SU-DHL-6 (cell line): Measurements from ENCODE around the gene ZNF442.
"Not testable (repeated sequence)": the region's sequence is repeated elsewhere in the genome, so short reads cannot be mapped to it uniquely, and the experiment has no call there.

Source experiments
- H2AFZ ChIP-seq: fragments of 200-600 bp; sonication (generic); 2 replicates; pipeline ENCODE4 v1.6.1; 2014; ENCODE audit warnings: low read depth, mild to moderate bottlenecking, moderate library complexity, mixed read lengths, antibody characterized with exemption, low read length; ENCODE audit not compliant: severe bottlenecking
- H3F3A ChIP-seq: fragments of 200-600 bp; shearing (Covaris generic); 2 replicates; pipeline ENCODE4 v1.6.0; 2016; ENCODE audit warnings: antibody characterized with exemption, mild to moderate bottlenecking; ENCODE audit not compliant: insufficient read depth
- H3K27ac ChIP-seq: fragments of 200-600 bp; sonication (generic); 2 replicates; pipeline ENCODE4 v1.5.1; 2016; ENCODE audit warnings: low read depth, mild to moderate bottlenecking, low read length, moderate library complexity, mixed read lengths
- H3K27me3 ChIP-seq: fragments of 200-600 bp; sonication (generic), shearing (Covaris generic); 2 replicates; pipeline ENCODE4 v1.6.0; 2014; ENCODE audit warnings: mild to moderate bottlenecking, low read length
- H3K36me3 ChIP-seq: fragments of 200-600 bp; sonication (generic); 2 replicates; pipeline ENCODE4 v1.6.1; 2014; ENCODE audit warnings: mild to moderate bottlenecking, low read length, mixed read lengths
- H3K4me2 ChIP-seq: fragments of 300-600, 200-600 bp; shearing (Covaris generic), sonication (generic); 2 replicates; pipeline ENCODE4 v1.6.0; 2014; ENCODE audit warnings: low read length, low read depth, mild to moderate bottlenecking; ENCODE audit not compliant: poor library complexity, severe bottlenecking
- H3K4me3 ChIP-seq: fragments of 200-600 bp; sonication (generic); 2 replicates; pipeline ENCODE4 v1.5.1; 2014; ENCODE audit warnings: antibody characterized with exemption, low read length, mild to moderate bottlenecking, mixed read lengths; ENCODE audit not compliant: insufficient read depth, poor library complexity, severe bottlenecking
- H3K79me2 ChIP-seq: fragments of 200-600 bp; sonication (generic); 2 replicates; pipeline ENCODE4 v1.6.1; 2014; ENCODE audit warnings: mild to moderate bottlenecking, low read length, moderate library complexity; ENCODE audit not compliant: insufficient read depth
- H3K9ac ChIP-seq: fragments of 200-600 bp; sonication (generic); 2 replicates; pipeline ENCODE4 v1.7.0; 2014; ENCODE audit warnings: mild to moderate bottlenecking, low read length
- H3K9me2 ChIP-seq: fragments of 200-600 bp; sonication (generic); replicated peaks from 2 replicates; pipeline ENCODE4 v1.6.1; 2014; ENCODE audit warnings: low read length; ENCODE audit not compliant: insufficient read depth
- H3K9me3 ChIP-seq: fragments of 200-600 bp; sonication (generic); 2 replicates; pipeline ENCODE4 v1.6.1; 2014; ENCODE audit warnings: low read length, mixed read lengths; ENCODE audit not compliant: insufficient read depth
- H4K20me1 ChIP-seq: fragments of 200-600 bp; sonication (generic); 2 replicates; pipeline ENCODE4 v1.6.1; 2014; ENCODE audit warnings: low read depth, mild to moderate bottlenecking, antibody characterized with exemption, low read length, moderate library complexity, mixed read lengths
- CTCF ChIP-seq: fragments of 200-600 bp; sonication (generic); IDR thresholded peaks from one replicate; pipeline ENCODE4 v1.5.1; 2017; ENCODE audit warnings: antibody characterized with exemption, mild to moderate bottlenecking, low read length, moderate library complexity; ENCODE audit not compliant: insufficient read depth, poor library complexity, severe bottlenecking
- EZH2phosphoT487 ChIP-seq: fragments of 200-600 bp; sonication (generic), shearing (Covaris generic); conservative IDR thresholded peaks from 2 replicates; pipeline ENCODE4 v1.6.1; 2018; ENCODE audit warnings: mild to moderate bottlenecking, antibody characterized with exemption, low read length, moderate library complexity, mixed read lengths

Gene ZNF442

GRCh38 chr19:12365236-12366162, at the start of gene ZNF442:
Gene ZNF442, minus strand, starts transcription at chr19:12365683. Its CDS starts 2,052 bp downstream, at chr19:12363631.
- H3K9me2 ChIP-seq, result no peaks in the 10 kb centered on the region
- no peaks in the 10 kb centered on the region for H3K36me3 ChIP-seq
- no peaks in the 10 kb centered on the region for H3K27me3 ChIP-seq
- no peaks in the 10 kb centered on the region; the same call in 1 of the 2 replicates for H3K9me3 ChIP-seq
- H3K4me3 ChIP-seq, result peak within 1 kb of the TSS; percentile 84
- peak within 1 kb of the TSS; percentile 72 for H3K4me2 ChIP-seq
- no peaks in the 10 kb centered on the region for H4K20me1 ChIP-seq
- H3K9ac ChIP-seq, result peak within 1 kb of the TSS; percentile 78
- H3F3A ChIP-seq, result peaks cover 4% of the 10 kb centered on the region; the same call in 1 of the 2 replicates
- TF ChIP-seq CTCF (no peak), EZH2phosphoT487 (no peak)
- peak within 1 kb of the TSS; percentile 87 for H2AFZ ChIP-seq
- peak within 1 kb of the TSS; percentile 16 for H3K27ac ChIP-seq
- no peaks in the 10 kb centered on the region; the same call in 1 of the 2 replicates for H3K79me2 ChIP-seq

GRCh38 chr19:12411893-12412292, 46.4 kb upstream of the ZNF442 start:
- no peaks in the 10 kb centered on the region for H3K9me2 ChIP-seq
- no peaks in the 10 kb centered on the region for H3K36me3 ChIP-seq
- H3K4me2 ChIP-seq, result no peak overlapping the region
- no peaks in the 10 kb centered on the region for H4K20me1 ChIP-seq
- H3K9me3 ChIP-seq, result no peaks in the 10 kb centered on the region
- no peak overlapping the region for H3K27ac ChIP-seq
- no peak overlapping the region for H3K9ac ChIP-seq
- no peaks in the 10 kb centered on the region for H3K27me3 ChIP-seq
- H3K4me3 ChIP-seq, result no peak overlapping the region
- H3F3A ChIP-seq, result no peaks in the 10 kb centered on the region
- TF ChIP-seq EZH2phosphoT487 (no peak), CTCF (no peak)
- no peak overlapping the region for H2AFZ ChIP-seq
- no peaks in the 10 kb centered on the region for H3K79me2 ChIP-seq

- Histone ChIP-seq H3K36me3 (no peaks in the 10 kb centered on the region), H3K9ac (peak within 1 kb of the TSS; percentile 82), H2AFZ (peak within 1 kb of the TSS; percentile 88), H3K27me3 (no peaks in the 10 kb centered on the region), H3K9me2 (no peaks in the 10 kb centered on the region), H3K9me3 (no peaks in the 10 kb centered on the region), H4K20me1 (no peaks in the 10 kb centered on the region), H3K4me3 (peak within 1 kb of the TSS; percentile 97), H3K27ac (peak within 1 kb of the TSS; percentile 44), H3K79me2 (peaks cover 30% of the 10 kb centered on the region), H3K4me2 (peak within 1 kb of the TSS; percentile 78), H3F3A (no peaks in the 10 kb centered on the region)
- TF ChIP-seq CTCF (peak; percentile 14), EZH2phosphoT487 (no peak)
These were observed 35.4 kb upstream of the ZNF442 start, which contains the start of gene ZNF799 for GRCh38 chr19:12400633-12401502. Gene ZNF799, minus strand, starts transcription at chr19:12401271. Its CDS starts 201 bp downstream, at chr19:12401070.

GRCh38 chr19:12399901-12400632, 34.6 kb upstream of the ZNF442 start:
- H4K20me1 ChIP-seq, H3K27me3 ChIP-seq, H3F3A ChIP-seq, H3K9me2 ChIP-seq, H3K9me3 ChIP-seq, H3K36me3 ChIP-seq: not testable (repeated sequence)
- H2AFZ ChIP-seq, result peak overlapping the region; percentile 88
- H3K9ac ChIP-seq, result peak overlapping the region; percentile 82
- peak overlapping the region; percentile 44; the same call in 1 of the 2 replicates for H3K27ac ChIP-seq
- H3K4me3 ChIP-seq, result peak overlapping the region; percentile 97
- peak overlapping the region; percentile 78 for H3K4me2 ChIP-seq
- peaks cover 36% of the 10 kb centered on the region for H3K79me2 ChIP-seq
